ENCODE data around the gene SLC11A1. TPM values are rescaled to one million over a fixed set of nuclear protein-coding genes. Genes with fewer than 3 reads are reported as not detected.

Gene SLC11A1
- polyA plus RNA-seq, 3 donors = 184 to 2,019 (median 352) TPM

GRCh38 chr2:218399391-218400166 is 17.5 kb downstream of the SLC11A1 start, which contains the start of gene CTDSP1:
Gene CTDSP1, plus strand, starts transcription at chr2:218399868. Its CDS starts 223 bp downstream, at chr2:218400091.
- H3K27me3 Mint-ChIP-seq (ENCODE audit: low read depth in 3 of 3) = peaks cover 0 to 2% (median 0%) of the 10 kb centered on the region in 3 donors
- H3K4me1 ChIP-seq (ENCODE audit: control insufficient read depth in 1 of 2, insufficient read depth in 2 of 2, low read length in 2 of 2) = peaks cover 73 to 84% of the 10 kb centered on the region in 2 donors
- H3K36me3 ChIP-seq (replicated peaks in 1 of 2; ENCODE audit: control insufficient read depth in 1 of 2, insufficient read depth in 2 of 2, low read length in 2 of 2) = peaks cover 37 to 42% of the 10 kb centered on the region in 2 donors

More at GRCh38 chr2:218399391-218400166, 17.5 kb downstream of the SLC11A1 start, which contains the start of gene CTDSP1:
- intact Hi-C loops (cut with micrococcal nuclease) = loop anchor here (2.0 to 10.0 kb wide), 8 partner anchors 37 to 275 kb away; partner anchors contain the start of genes AAMP (in 2 of the 2), CNOT9 (in 2 of the 2), PNKD (in 2 of the 2) and USP37 (in 2 of the 2)
- H4K20me1 ChIP-seq (ENCODE audit: insufficient read depth, low read length) = peaks cover 49% of the 10 kb centered on the region
- H3K4me2 ChIP-seq (replicated peaks; ENCODE audit: extremely low read depth, low read length, poor library complexity, severe bottlenecking) = peak within 1 kb of the TSS; percentile 96
- H3K79me2 ChIP-seq (ENCODE audit: insufficient read depth, low read length) = peaks cover 83% of the 10 kb centered on the region
- TF ChIP-seq CTCF (IDR thresholded peaks at IDR 0.05) = no peak
- peak within 1 kb of the TSS; percentile 82 for H3K9ac ChIP-seq (ENCODE audit: insufficient read depth, low read length, poor library complexity, severe bottlenecking)
- WGBS (ENCODE audit: insufficient coverage) = under 1% methylated on average over 49 of the region's 78 CpGs
- no peaks in the 10 kb centered on the region for H3K9me3 ChIP-seq (replicated peaks in 1 of 2; ENCODE audit: control insufficient read depth in 1 of 2, insufficient read depth in 1 of 2, low read length in 2 of 2)
- peaks cover 62% of the 10 kb centered on the region for H3K4me1 Mint-ChIP-seq
- peak within 1 kb of the TSS; percentile 93 to 98 for H3K4me3 Mint-ChIP-seq
- H3K4me3 ChIP-seq (replicated peaks in 1 of 3; ENCODE audit: low read depth in 2 of 3, low read length in 3 of 3) = peak within 1 kb of the TSS; percentile 84 to 95 (median 92)
- no peak within 1 kb of the TSS for H2AFZ ChIP-seq (ENCODE audit: insufficient read depth, low read depth, low read length, poor library complexity, severe bottlenecking)
- peak; percentile 87 to 92 (median 88) for DNase-seq
- H3K27ac ChIP-seq (ENCODE audit: low read depth in 1 of 2, low read length in 2 of 2) = peak within 1 kb of the TSS; percentile 90 to 91
- H3K36me3 Mint-ChIP-seq = peaks cover 31 to 44% of the 10 kb centered on the region in 2 donors
- no peaks in the 10 kb centered on the region for H3K27me3 ChIP-seq (ENCODE audit: control insufficient read depth in 2 of 2, insufficient read depth in 2 of 2, low read length in 2 of 2)
- peaks cover 0 to 4% (median 0%) of the 10 kb centered on the region in 7 donors for H3K9me3 Mint-ChIP-seq
- peak within 1 kb of the TSS; percentile 92 to 97 (median 94) for H3K27ac Mint-ChIP-seq

All from CD14-positive monocyte (primary cell).